Gastrocnemius medialis (tissue), 4 donors: ENCODE results near the gene GPR55. TPM values are rescaled to one million over a fixed set of nuclear protein-coding genes. Genes with fewer than 3 reads are reported as not detected.

Source experiments
- ATAC-seq, 2 donors: fragments of 150-250 bp; one replicate each; pipeline ENCODE4 v1.9.1; 2016
- DNase-seq, 2 donors: peaks; one replicate each; pipeline ENCODE4 v3.0.0-alpha.2; 2019
- H3K27ac ChIP-seq, 4 donors: fragments of 200-600 bp; sonication (generic); 1 replicate in 1 of 4; 2 replicates in 3 of 4; pipeline ENCODE4 v1.5.1; 2016 to 2018; ENCODE audit warnings: mild to moderate bottlenecking in 2 of 4, moderate library complexity in 1 of 4
- H3K27me3 ChIP-seq, 3 donors: fragments of 200-600 bp; sonication (generic) in 2 of 3; 1 replicate in 1 of 3; 2 replicates in 2 of 3; pipeline versions ENCODE4 v1.5.1 to v1.6.0; 2016 to 2019; ENCODE audit warnings: mild to moderate bottlenecking in 1 of 3, moderate library complexity in 1 of 3
- H3K36me3 ChIP-seq, 2 donors: fragments of 200-600 bp; sonication (generic) in 1 of 2; one replicate each; pipeline ENCODE4 v1.5.1; 2017 to 2018
- H3K4me1 ChIP-seq, 2 donors: fragments of 200-600 bp; sonication (generic) in 1 of 2; one replicate each; pipeline ENCODE4 v1.5.1; 2016 to 2017; ENCODE audit warnings: mild to moderate bottlenecking in 2 of 2
- H3K4me3 ChIP-seq, 4 donors: fragments of 200-600 bp; sonication (generic) in 3 of 4; 1 replicate in 1 of 4; 2 replicates in 3 of 4; pipeline ENCODE4 v1.5.1; 2016 to 2019; ENCODE audit warnings: mild to moderate bottlenecking in 2 of 4
- H3K9me3 ChIP-seq, 3 donors: fragments of 200-600 bp; sonication (generic) in 2 of 3; 1 replicate in 1 of 3; 2 replicates in 2 of 3; pipeline ENCODE4 v1.5.1; 2016 to 2019
- POLR2A ChIP-seq, 2 donors: fragments of 450-650 bp; IDR thresholded peaks; one replicate each; pipeline ENCODE4 v1.6.1; 2017; ENCODE audit warnings: antibody characterized with exemption in 2 of 2, mild to moderate bottlenecking in 2 of 2, moderate library complexity in 2 of 2
- in situ Hi-C, 4 donors: fragments of 200-750 bp; cut with MboI; loops; one replicate each; pipeline versions ENCODE4 v1.15.0 to v1.8.0; 2017; ENCODE audit warnings: low sequenced_read_pairs in 4 of 4
- intact Hi-C: fragments of 100-400 bp; cut with DNase I; formaldehyde crosslinking; loops from one replicate; pipeline ENCODE4 v1.15.1; 2023; ENCODE audit warnings: low total_unique reads
- total RNA-seq, 4 donors: library from RNA; depleted of rRNA; stranded (reverse); fragments of >200 nt; gene quantifications; one replicate each; pipeline versions ENCODE4 v1.1.0 to v1.2.3, GENCODE V29; 2016
- TF ChIP-seq, protein P1 (sequence below), 5 experiments: fragments of 450-650 bp in 3 of 5; fragments of 200-600 bp in 2 of 5; sonication (generic) in 2 of 5; IDR thresholded peaks in 4 of 5; conservative IDR thresholded peaks in 1 of 5; 1 replicate in 4 of 5; 2 replicates in 1 of 5; pipeline ENCODE4 v1.5.1; 2016 to 2019; ENCODE audit warnings: antibody characterized with exemption in 5 of 5, mild to moderate bottlenecking in 3 of 5, moderate library complexity in 3 of 5

GPR55 gene
- total RNA-seq, 4 donors from 2014 or later, result not detected

- Histone ChIP-seq H3K4me1 (peaks cover 8 to 9% of the 10 kb centered on the region in 2 donors), H3K36me3 (no peaks in the 10 kb centered on the region), H3K27ac (no peak overlapping the region), H3K4me3 (no peak overlapping the region), H3K9me3 (no peaks in the 10 kb centered on the region), H3K27me3 (no peaks in the 10 kb centered on the region)
- in situ Hi-C loops (no loop called here), intact Hi-C loops (no loop called here)
- ATAC-seq (no peak), DNase-seq (no peak)
- TF ChIP-seq, protein P1, sequence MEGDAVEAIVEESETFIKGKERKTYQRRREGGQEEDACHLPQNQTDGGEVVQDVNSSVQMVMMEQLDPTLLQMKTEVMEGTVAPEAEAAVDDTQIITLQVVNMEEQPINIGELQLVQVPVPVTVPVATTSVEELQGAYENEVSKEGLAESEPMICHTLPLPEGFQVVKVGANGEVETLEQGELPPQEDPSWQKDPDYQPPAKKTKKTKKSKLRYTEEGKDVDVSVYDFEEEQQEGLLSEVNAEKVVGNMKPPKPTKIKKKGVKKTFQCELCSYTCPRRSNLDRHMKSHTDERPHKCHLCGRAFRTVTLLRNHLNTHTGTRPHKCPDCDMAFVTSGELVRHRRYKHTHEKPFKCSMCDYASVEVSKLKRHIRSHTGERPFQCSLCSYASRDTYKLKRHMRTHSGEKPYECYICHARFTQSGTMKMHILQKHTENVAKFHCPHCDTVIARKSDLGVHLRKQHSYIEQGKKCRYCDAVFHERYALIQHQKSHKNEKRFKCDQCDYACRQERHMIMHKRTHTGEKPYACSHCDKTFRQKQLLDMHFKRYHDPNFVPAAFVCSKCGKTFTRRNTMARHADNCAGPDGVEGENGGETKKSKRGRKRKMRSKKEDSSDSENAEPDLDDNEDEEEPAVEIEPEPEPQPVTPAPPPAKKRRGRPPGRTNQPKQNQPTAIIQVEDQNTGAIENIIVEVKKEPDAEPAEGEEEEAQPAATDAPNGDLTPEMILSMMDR (IDR thresholded peaks at IDR 0.05 in 4 of 5, conservative IDR thresholded peaks at IDR 0.05 in 1 of 5), result no peak
- no peak for TF ChIP-seq POLR2A (IDR thresholded peaks at IDR 0.05)
Observed at GRCh38 chr2:230874876-230875275, 50.2 kb downstream of the GPR55 start.

DNA sequence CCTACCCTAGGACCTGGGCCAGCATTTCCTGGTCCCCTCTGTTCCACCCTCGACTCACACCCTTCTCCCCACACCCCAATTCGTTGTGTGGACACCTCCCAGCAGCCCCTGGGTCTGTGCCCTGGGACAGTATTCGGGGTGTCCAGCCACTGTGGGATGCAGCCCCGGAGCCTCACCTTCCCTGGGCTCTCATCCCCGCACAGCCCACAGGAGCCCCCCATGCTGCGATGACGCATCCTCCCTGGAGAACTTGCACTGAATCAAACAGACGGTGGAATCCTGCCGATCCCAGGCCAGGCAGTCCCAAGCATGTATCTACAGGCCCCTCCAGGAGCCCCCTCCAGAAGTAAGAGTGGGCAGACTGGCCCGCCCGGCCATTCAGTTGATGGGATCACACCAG, 50.6 kb downstream of the GPR55 start:
- TF ChIP-seq POLR2A (IDR thresholded peaks at IDR 0.05), result no peak
- TF ChIP-seq, protein P1 (IDR thresholded peaks at IDR 0.05 in 4 of 5, conservative IDR thresholded peaks at IDR 0.05 in 1 of 5), result no peak
- intact Hi-C loops, result no loop called here
- Histone ChIP-seq H3K36me3 (no peaks in the 10 kb centered on the region), H3K27ac (no peak overlapping the region), H3K4me3 (no peak overlapping the region), H3K4me1 (peaks cover 8 to 9% of the 10 kb centered on the region in 2 donors), H3K27me3 (no peaks in the 10 kb centered on the region), H3K9me3 (no peaks in the 10 kb centered on the region)
- DNase-seq, result no peak
- in situ Hi-C loops, result no loop called here
- ATAC-seq, result no peak

DNA sequence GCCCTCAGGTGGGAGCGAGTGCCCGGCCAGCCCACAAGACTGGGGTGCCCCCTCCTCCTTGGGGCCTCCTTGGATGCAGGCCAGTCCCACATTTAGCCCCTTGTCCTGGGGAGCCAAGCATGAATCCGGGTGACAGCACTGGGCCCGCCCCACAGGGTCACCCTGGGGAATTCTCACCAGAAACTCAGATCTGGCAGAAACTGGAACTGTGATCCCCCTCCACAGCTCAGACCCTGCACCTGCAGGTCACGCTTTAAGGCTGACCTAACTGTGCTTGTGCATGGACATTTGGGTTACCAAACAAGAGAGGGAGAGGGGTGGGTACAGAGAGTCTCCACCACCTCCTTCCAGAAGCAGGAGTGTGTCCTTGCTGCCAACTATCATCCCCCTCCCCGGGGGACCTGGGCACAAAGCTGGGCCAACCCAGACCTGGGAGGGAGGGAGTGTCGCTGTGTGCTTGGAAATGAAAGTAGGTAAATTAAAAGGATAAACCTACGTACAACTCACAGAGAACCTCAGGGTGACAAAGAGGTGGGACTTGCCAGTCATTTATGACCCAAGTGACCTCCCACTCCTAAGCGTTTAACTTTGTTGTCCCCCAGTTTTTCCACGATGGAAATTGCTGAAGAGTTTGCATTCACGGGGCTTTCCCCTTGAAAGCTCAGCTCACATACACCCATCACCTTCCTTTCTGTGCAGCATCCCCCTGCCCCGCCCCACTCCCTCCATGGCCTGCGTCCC, 51.2 kb downstream of the GPR55 start:
- intact Hi-C loops (no loop called here), in situ Hi-C loops (no loop called here)
- H3K27ac ChIP-seq, result no peak overlapping the region
- no peak for ATAC-seq
- no peaks in the 10 kb centered on the region for H3K36me3 ChIP-seq
- peaks cover 8 to 9% of the 10 kb centered on the region in 2 donors for H3K4me1 ChIP-seq
- H3K27me3 ChIP-seq, result no peaks in the 10 kb centered on the region
- no peaks in the 10 kb centered on the region for H3K9me3 ChIP-seq
- TF ChIP-seq, protein P1 (IDR thresholded peaks at IDR 0.05 in 4 of 5, conservative IDR thresholded peaks at IDR 0.05 in 1 of 5), result no peak
- no peak for TF ChIP-seq POLR2A (IDR thresholded peaks at IDR 0.05)
- DNase-seq, result no peak
- H3K4me3 ChIP-seq, result no peak overlapping the region

- intact Hi-C loops, result no loop called here
- in situ Hi-C loops, result no loop called here
- TF ChIP-seq, protein P1 (IDR thresholded peaks at IDR 0.05 in 4 of 5, conservative IDR thresholded peaks at IDR 0.05 in 1 of 5), result no peak
- TF ChIP-seq POLR2A (IDR thresholded peaks at IDR 0.05), result no peak
- Histone ChIP-seq H3K36me3 (no peaks in the 10 kb centered on the region), H3K9me3 (no peaks in the 10 kb centered on the region), H3K4me1 (peaks cover 8 to 9% of the 10 kb centered on the region in 2 donors), H3K4me3 (no peak overlapping the region), H3K27me3 (no peaks in the 10 kb centered on the region), H3K27ac (no peak overlapping the region)
- DNase-seq (no peak), ATAC-seq (no peak)
Observed at GRCh38 chr2:230872968-230873660, 51.9 kb downstream of the GPR55 start.
